GM21723 (cell line): ENCODE results near the gene VPS13C.

ENCODE experiments used
- ATAC-seq: cut with Tn5 transposase; IDR thresholded peaks from one replicate; pipeline ENCODE4 v1.9.1; 2021; ENCODE audit warnings: mild to moderate bottlenecking, moderate library complexity; ENCODE audit not compliant: unreplicated experiment

The VPS13C gene

GRCh38 chr15:62060113-62060895 lies at the start of gene VPS13C:
Gene VPS13C, minus strand, starts transcription at chr15:62060447. Its CDS starts 73 bp downstream, at chr15:62060374.
- ATAC-seq, result peak; percentile 84

- ATAC-seq, result no peak
Observed at GRCh38 chr15:62109437-62109836, 49.2 kb upstream of the VPS13C start.

- no peak for ATAC-seq
Observed at GRCh38 chr15:62108411-62108810, 48.2 kb upstream of the VPS13C start.

GRCh38 chr15:62107571-62108121 lies 47.4 kb upstream of the VPS13C start:
- ATAC-seq, result no peak

- ATAC-seq, result no peak
Observed at GRCh38 chr15:62106096-62106495, 45.8 kb upstream of the VPS13C start.

GRCh38 chr15:62105266-62105665 lies 45.0 kb upstream of the VPS13C start:
- no peak for ATAC-seq

- ATAC-seq, result no peak
Observed at GRCh38 chr15:62104846-62105245, 44.6 kb upstream of the VPS13C start.

- ATAC-seq, result no peak
Observed at GRCh38 chr15:62104401-62104800, 44.2 kb upstream of the VPS13C start.

GRCh38 chr15:62103431-62103830 lies 43.2 kb upstream of the VPS13C start:
- no peak for ATAC-seq

GRCh38 chr15:62099094-62099601 lies 38.9 kb upstream of the VPS13C start:
- no peak for ATAC-seq

GRCh38 chr15:62094388-62094787 lies 34.1 kb upstream of the VPS13C start:
- ATAC-seq, result no peak

- no peak for ATAC-seq
Observed at GRCh38 chr15:62093809-62094208, 33.6 kb upstream of the VPS13C start.

GRCh38 chr15:62090988-62091387 lies 30.7 kb upstream of the VPS13C start:
- ATAC-seq, result no peak

GRCh38 chr15:62089616-62090015 lies 29.4 kb upstream of the VPS13C start:
- ATAC-seq, result no peak

GRCh38 chr15:62088353-62088693 lies 28.1 kb upstream of the VPS13C start:
- ATAC-seq, result no peak

GRCh38 chr15:62087671-62088352 lies 27.6 kb upstream of the VPS13C start:
- no peak for ATAC-seq

- no peak for ATAC-seq
Observed at GRCh38 chr15:62085740-62086139, 25.5 kb upstream of the VPS13C start.

- ATAC-seq, result no peak
Observed at GRCh38 chr15:62083194-62084154, 23.2 kb upstream of the VPS13C start.

GRCh38 chr15:62079594-62079993 lies 19.3 kb upstream of the VPS13C start:
- no peak for ATAC-seq

- no peak for ATAC-seq
Observed at GRCh38 chr15:62075595-62076277, 15.5 kb upstream of the VPS13C start.
